HepG2 (cell line): ENCODE data around the gene CDK6. TPM values are rescaled to one million over a fixed set of nuclear protein-coding genes. Genes with fewer than 3 reads are reported as not detected.

Experiments
- BORCS8-MEF2B ChIP-seq: sonication (generic); formaldehyde crosslinking; IDR thresholded peaks from 2 replicates; pipeline ENCODE4 v1.8.0; 2022; ENCODE audit warnings: mild to moderate bottlenecking, missing genetic modification reagents
- FUBP1 ChIP-seq: sonication (generic); formaldehyde crosslinking; IDR thresholded peaks from 2 replicates; pipeline ENCODE4 v1.5.1; 2020; ENCODE audit warnings: missing genetic modification reagents, mild to moderate bottlenecking, borderline replicate concordance
- KLF15 ChIP-seq: sonication (generic); formaldehyde crosslinking; IDR thresholded peaks from 2 replicates; pipeline ENCODE4 v1.8.1; 2023; ENCODE audit warnings: borderline replicate concordance, mild to moderate bottlenecking, inconsistent platforms, missing genetic modification reagents, mixed read lengths
- MAZ ChIP-seq, 2 experiments: sonication (generic) in 1 of 2; formaldehyde crosslinking in 1 of 2; IDR thresholded peaks; 2 replicates each; pipeline versions ENCODE4 v1.5.0 to v1.6.1; 2012 to 2020; ENCODE audit warnings: low read depth in 2 of 2, mild to moderate bottlenecking in 2 of 2, borderline replicate concordance in 1 of 2, improper control_type of control experiment in 1 of 2, low read length in 1 of 2, missing genetic modification reagents in 1 of 2, moderate library complexity in 1 of 2
- PHB2 ChIP-seq: fragments of 450-650 bp; IDR thresholded peaks from 2 replicates; pipeline ENCODE4 v1.6.1; 2018; ENCODE audit not compliant: partially characterized antibody
- SCMH1 ChIP-seq: sonication (generic); formaldehyde crosslinking; IDR thresholded peaks from 2 replicates; pipeline ENCODE4 v1.9.0; 2021; ENCODE audit warnings: missing genetic modification reagents, mild to moderate bottlenecking, borderline replicate concordance
- SETDB1 ChIP-seq: sonication (generic); formaldehyde crosslinking; IDR thresholded peaks from 2 replicates; pipeline ENCODE4 v1.5.1; 2020; ENCODE audit warnings: missing genetic modification reagents, mild to moderate bottlenecking, borderline replicate concordance
- SNRNP70 ChIP-seq: fragments of 200-400 bp; formaldehyde crosslinking; IDR thresholded peaks from 2 replicates; pipeline ENCODE4 v1.6.1; 2017; ENCODE audit warnings: mild to moderate bottlenecking, low read depth, low read length, moderate library complexity
- SSRP1 ChIP-seq: IDR thresholded peaks from 2 replicates; pipeline ENCODE4 v1.6.1; 2016; ENCODE audit warnings: control low read depth
- STAG1 ChIP-seq: sonication (generic); formaldehyde crosslinking; IDR thresholded peaks from 2 replicates; pipeline ENCODE4 v1.4.0; 2020; ENCODE audit warnings: missing genetic modification reagents
- ZBTB33 ChIP-seq: sonication (generic); formaldehyde crosslinking; IDR thresholded peaks from 2 replicates; pipeline ENCODE4 v1.4.0; 2020; ENCODE audit warnings: missing genetic modification reagents
- ZBTB7A ChIP-seq: sonication (generic); formaldehyde crosslinking; IDR thresholded peaks from 2 replicates; pipeline ENCODE4 v1.8.0; 2022; ENCODE audit warnings: mild to moderate bottlenecking, missing genetic modification reagents
- ZNF232 ChIP-seq: sonication (generic); formaldehyde crosslinking; IDR thresholded peaks from 2 replicates; pipeline ENCODE4 v1.4.0; 2020; ENCODE audit warnings: missing genetic modification reagents, borderline replicate concordance
- ZNF350 ChIP-seq: sonication (generic); formaldehyde crosslinking; IDR thresholded peaks from 2 replicates; pipeline ENCODE4 v1.4.0; 2020; ENCODE audit warnings: mild to moderate bottlenecking, low read depth, missing genetic modification reagents, borderline replicate concordance
- ZNF574 ChIP-seq: sonication (generic); formaldehyde crosslinking; IDR thresholded peaks from 2 replicates; pipeline ENCODE4 v1.4.0; 2020; ENCODE audit warnings: missing genetic modification reagents
- ZNF704 ChIP-seq: sonication (generic); formaldehyde crosslinking; IDR thresholded peaks from 2 replicates; pipeline ENCODE4 v1.8.1; 2023; ENCODE audit warnings: mild to moderate bottlenecking, inconsistent platforms, moderate library complexity, missing genetic modification reagents, borderline replicate concordance
- ZNF883 ChIP-seq: sonication (generic); formaldehyde crosslinking; IDR thresholded peaks from 2 replicates; pipeline ENCODE4 v1.5.1; 2020; ENCODE audit warnings: mild to moderate bottlenecking, missing genetic modification reagents; ENCODE audit errors: not compliant biosample characterization
- polyA plus RNA-seq, 8 experiments: library from polyadenylated mRNA; depleted of rRNA in 3 of 8; stranded (reverse) in 7 of 8; unstranded in 1 of 8; fragments of >200 nt; fragmentation: Illumina TruSeq in 4 of 8; extraction: Trizol in 4 of 8; gene quantifications; 2 replicates each; pipeline versions ENCODE4 v1.2.1 to v1.2.3, GENCODE V29; 2011 to 2016; ENCODE audit warnings: low read depth in 4 of 8, missing spikeins in 1 of 8, mixed read lengths in 1 of 8; ENCODE audit not compliant: insufficient read depth in 1 of 8
- total RNA-seq, 5 experiments: library from RNA; depleted of rRNA; stranded (reverse); fragments of >200 nt; fragmentation: Illumina TruSeq; extraction: Trizol; gene quantifications; 2 replicates each; pipeline ENCODE4 v1.2.3, GENCODE V29; 2016; ENCODE audit warnings: low read depth in 1 of 5
- TF ChIP-seq, protein P1 (sequence below): sonication (generic); formaldehyde crosslinking; IDR thresholded peaks from 2 replicates; pipeline ENCODE4 v1.8.0; 2022; ENCODE audit warnings: low read depth, missing genetic modification reagents

CDK6 gene
- total and polyA plus RNA-seq, 2 of the 13 experiments (the other 11 are each of a cell fraction or from before 2014, with no cell fraction given) = 34.6 to 90.8 TPM

DNA sequence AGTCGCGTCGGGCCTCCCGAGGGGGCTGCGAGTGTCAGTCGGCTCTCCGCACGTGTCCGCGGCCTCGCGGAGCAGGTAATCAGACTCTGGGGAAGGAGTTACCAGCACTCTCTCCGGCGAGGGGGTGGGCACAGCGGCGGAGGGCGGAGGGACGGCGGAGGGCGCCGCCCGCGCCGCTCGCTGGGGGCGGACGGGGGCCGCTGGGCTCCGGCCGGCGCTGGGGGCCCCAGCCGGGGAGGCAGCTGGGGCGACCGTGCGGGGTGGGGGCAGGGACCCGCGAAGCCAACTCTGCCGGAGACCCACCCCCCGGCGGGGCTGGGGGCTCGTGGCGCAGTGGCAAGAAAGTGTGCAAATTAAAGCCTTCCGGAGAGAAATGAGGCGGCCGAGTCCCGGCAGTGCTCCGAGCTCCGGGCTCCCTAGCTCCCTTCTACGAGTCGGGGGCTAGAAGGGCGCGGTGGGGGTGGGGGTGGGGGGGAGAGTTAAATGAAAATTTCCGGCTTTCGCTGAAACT, at the start of gene CDK6 (continued):
- TF ChIP-seq ZBTB7A = peak; percentile 74; the same call in 1 of the 2 replicates
- TF ChIP-seq ZNF883 (CRISPR knock-in tag) = peak; percentile 2
- TF ChIP-seq ZNF350 (CRISPR knock-in tag) = no peak
- no peak for TF ChIP-seq SSRP1 (CRISPR knock-in tag)
- TF ChIP-seq ZBTB33 (CRISPR knock-in tag) = no peak
- no peak; the same call in 1 of the 2 replicates for TF ChIP-seq ZNF232
- TF ChIP-seq, protein P1, sequence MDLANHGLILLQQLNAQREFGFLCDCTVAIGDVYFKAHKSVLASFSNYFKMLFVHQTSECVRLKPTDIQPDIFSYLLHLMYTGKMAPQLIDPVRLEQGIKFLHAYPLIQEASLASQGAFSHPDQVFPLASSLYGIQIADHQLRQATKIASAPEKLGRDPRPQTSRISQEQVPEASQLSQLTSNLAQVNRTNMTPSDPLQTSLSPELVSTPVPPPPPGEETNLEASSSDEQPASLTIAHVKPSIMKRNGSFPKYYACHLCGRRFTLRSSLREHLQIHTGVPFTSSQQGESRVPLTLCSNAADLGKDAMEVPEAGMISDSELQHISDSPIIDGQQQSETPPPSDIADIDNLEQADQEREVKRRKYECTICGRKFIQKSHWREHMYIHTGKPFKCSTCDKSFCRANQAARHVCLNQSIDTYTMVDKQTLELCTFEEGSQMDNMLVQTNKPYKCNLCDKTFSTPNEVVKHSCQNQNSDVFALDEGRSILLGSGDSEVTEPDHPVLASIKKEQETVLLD (CRISPR knock-in tag) = 0 out of 2 replicates have a peak, but pooled peaks have one; percentile 48
- TF ChIP-seq ZNF704 (CRISPR knock-in tag) = no peak
- TF ChIP-seq SCMH1 (CRISPR knock-in tag) = no peak
- no peak for TF ChIP-seq PHB2
- peak; percentile 36; the same call in 1 of the 2 replicates for TF ChIP-seq ZNF574 (CRISPR knock-in tag)
- no peak for TF ChIP-seq STAG1 (CRISPR knock-in tag)
- 0 out of 2 replicates have a peak, but pooled peaks have one; percentile 46 for TF ChIP-seq KLF15 (CRISPR knock-in tag)
- TF ChIP-seq SETDB1 (CRISPR knock-in tag) = no peak
- TF ChIP-seq FUBP1 (CRISPR knock-in tag) = no peak
- TF ChIP-seq MAZ (IDR thresholded peaks at IDR 0.05; ENCODE audit: borderline replicate concordance, low read depth, low read length) = no peak
- TF ChIP-seq MAZ (CRISPR knock-in tag; IDR thresholded peaks at IDR 0.05; ENCODE audit: low read depth) = peak; percentile 46; the same call in 1 of the 2 replicates
- TF ChIP-seq SNRNP70 = no peak
- 0 out of 2 replicates have a peak, but pooled peaks have one; percentile 21 for TF ChIP-seq BORCS8-MEF2B (CRISPR knock-in tag)
